ENCODE data around the gene ABCA7. TPM values are rescaled to one million over a fixed set of nuclear protein-coding genes. Genes with fewer than 3 reads are reported as not detected.

ABCA7 gene
- total RNA-seq, 1 experiment from 2014 or later = 18.2 TPM

DNA sequence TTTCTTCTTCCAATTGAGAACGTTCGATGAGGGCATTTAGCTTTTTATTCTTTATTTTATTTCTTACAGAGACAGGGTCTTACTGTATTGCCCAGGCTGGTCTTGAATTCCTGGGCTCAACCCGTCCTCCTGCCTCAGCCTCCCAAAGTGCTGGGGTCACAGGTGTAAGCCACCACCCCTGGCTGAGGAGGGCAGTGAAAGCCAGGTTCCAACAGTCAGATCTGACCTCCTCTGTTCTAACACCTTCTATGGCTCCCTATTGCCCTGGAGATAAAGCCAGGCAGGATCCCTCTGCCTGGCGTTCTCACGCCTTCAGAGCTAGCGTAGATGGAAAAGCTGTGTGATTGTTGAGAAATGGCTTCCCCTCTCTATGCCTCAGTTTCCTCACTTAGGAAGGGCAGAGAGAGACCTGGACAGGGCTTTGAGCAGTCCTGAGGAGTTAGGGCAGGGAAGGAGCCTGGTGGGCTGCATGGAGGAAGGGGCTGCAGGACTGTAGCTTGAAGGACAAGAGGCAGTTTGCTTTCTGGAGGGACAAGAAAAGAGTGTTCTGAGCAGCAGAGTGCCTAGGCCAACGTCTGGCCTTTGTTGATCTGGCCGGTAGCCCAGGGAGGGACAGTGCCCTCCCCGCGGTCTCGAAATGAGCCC, 32.6 kb downstream of the ABCA7 start:
- no peak for DNase-seq (ENCODE audit: unreplicated experiment)
- Mint-ChIP-seq H3K4me3 (ENCODE audit: unreplicated experiment) (no peak overlapping the region), H3K36me3 (ENCODE audit: insufficient read depth, unreplicated experiment) (peaks cover 6% of the 10 kb centered on the region), H3K9me3 (ENCODE audit: unreplicated experiment) (no peaks in the 10 kb centered on the region), H3K27me3 (ENCODE audit: insufficient read depth, unreplicated experiment) (no peaks in the 10 kb centered on the region), H3K27ac (ENCODE audit: low read depth, unreplicated experiment) (no peak overlapping the region), H3K4me1 (ENCODE audit: insufficient read depth, unreplicated experiment) (peaks cover 15% of the 10 kb centered on the region)
- intact Hi-C loops (cut with micrococcal nuclease) = no loop called here
- TF ChIP-seq, protein P1, sequence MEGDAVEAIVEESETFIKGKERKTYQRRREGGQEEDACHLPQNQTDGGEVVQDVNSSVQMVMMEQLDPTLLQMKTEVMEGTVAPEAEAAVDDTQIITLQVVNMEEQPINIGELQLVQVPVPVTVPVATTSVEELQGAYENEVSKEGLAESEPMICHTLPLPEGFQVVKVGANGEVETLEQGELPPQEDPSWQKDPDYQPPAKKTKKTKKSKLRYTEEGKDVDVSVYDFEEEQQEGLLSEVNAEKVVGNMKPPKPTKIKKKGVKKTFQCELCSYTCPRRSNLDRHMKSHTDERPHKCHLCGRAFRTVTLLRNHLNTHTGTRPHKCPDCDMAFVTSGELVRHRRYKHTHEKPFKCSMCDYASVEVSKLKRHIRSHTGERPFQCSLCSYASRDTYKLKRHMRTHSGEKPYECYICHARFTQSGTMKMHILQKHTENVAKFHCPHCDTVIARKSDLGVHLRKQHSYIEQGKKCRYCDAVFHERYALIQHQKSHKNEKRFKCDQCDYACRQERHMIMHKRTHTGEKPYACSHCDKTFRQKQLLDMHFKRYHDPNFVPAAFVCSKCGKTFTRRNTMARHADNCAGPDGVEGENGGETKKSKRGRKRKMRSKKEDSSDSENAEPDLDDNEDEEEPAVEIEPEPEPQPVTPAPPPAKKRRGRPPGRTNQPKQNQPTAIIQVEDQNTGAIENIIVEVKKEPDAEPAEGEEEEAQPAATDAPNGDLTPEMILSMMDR (IDR thresholded peaks at IDR 0.05; ENCODE audit: unreplicated experiment) = no peak
- BruUV-seq (replicated peaks) = no TSS peak
- POLR2A ChIA-PET = interaction anchor here (0.8 to 1.1 kb wide), 2 partner anchors 22 kb away, joined by 3 to 5 read pairs; no protein-coding TSS in a partner anchor
- CTCF ChIA-PET = interaction anchor here (0.6 to 1.5 kb wide), 4 partner anchors 8 to 1191 kb away, joined by 3 to 6 read pairs (median 4); no protein-coding TSS in a partner anchor

DNA sequence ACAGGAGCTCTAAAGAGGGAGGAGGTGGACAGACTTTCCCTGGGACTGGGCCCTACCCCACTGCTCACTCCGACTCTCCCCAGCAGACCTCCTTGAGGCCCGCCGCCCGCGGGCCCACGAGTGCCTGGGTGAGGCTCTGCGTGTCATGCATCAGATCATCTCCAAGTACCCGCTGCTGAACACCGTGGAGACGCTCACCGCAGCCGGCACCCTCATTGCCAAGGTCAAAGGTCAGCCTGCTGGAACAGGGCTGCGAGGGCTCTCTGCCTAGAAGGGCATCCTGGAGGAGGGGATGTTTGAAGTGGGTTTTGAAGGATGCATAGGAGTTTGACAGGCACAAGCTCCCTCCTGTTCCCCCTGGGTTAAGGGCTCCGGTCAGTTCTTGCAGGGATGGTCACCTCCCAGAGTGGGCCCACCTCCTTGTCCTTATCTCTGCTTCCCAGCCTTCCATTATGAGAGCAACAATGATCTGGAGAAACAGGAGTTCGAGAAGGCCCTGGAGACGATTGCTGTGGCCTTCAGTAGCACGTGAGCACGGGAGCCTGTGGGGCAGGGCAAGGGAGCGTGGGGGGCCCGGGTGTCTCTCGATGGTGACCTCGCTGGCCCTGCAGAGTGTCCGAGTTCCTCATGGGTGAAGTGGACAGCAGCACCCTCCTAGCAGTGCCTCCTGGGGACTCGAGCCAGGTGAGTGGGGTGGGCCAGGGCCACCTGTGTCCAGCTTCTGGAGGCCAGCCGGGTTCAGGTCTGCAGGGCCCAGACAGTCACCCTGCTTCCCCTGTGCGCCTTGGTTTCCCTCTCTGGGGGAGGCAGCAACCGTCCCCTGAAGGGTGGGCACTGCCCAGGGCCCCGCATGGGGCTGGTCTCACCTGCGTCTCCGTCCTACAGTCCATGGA, 33.4 kb downstream of the ABCA7 start:
- POLR2A ChIA-PET = interaction anchor here (1.1 to 4.2 kb wide), 2 partner anchors 8 to 21 kb away, joined by 5 to 20 read pairs; no protein-coding TSS in a partner anchor
- Mint-ChIP-seq H3K4me1 (ENCODE audit: insufficient read depth, unreplicated experiment) (peaks cover 15% of the 10 kb centered on the region), H3K36me3 (ENCODE audit: insufficient read depth, unreplicated experiment) (peaks cover 6% of the 10 kb centered on the region), H3K9me3 (ENCODE audit: unreplicated experiment) (no peaks in the 10 kb centered on the region), H3K27me3 (ENCODE audit: insufficient read depth, unreplicated experiment) (no peaks in the 10 kb centered on the region), H3K27ac (ENCODE audit: low read depth, unreplicated experiment) (no peak overlapping the region), H3K4me3 (ENCODE audit: unreplicated experiment) (no peak overlapping the region)
- TF ChIP-seq, protein P1 (IDR thresholded peaks at IDR 0.05; ENCODE audit: unreplicated experiment) = no peak
- DNase-seq (ENCODE audit: unreplicated experiment) = no peak
- BruUV-seq (replicated peaks) = no TSS peak
- intact Hi-C loops (cut with micrococcal nuclease) = no loop called here
- CTCF ChIA-PET = interaction anchor here (0.9 to 1.5 kb wide), 2 partner anchors 9 to 16 kb away, joined by 3 to 6 read pairs; no protein-coding TSS in a partner anchor

DNA sequence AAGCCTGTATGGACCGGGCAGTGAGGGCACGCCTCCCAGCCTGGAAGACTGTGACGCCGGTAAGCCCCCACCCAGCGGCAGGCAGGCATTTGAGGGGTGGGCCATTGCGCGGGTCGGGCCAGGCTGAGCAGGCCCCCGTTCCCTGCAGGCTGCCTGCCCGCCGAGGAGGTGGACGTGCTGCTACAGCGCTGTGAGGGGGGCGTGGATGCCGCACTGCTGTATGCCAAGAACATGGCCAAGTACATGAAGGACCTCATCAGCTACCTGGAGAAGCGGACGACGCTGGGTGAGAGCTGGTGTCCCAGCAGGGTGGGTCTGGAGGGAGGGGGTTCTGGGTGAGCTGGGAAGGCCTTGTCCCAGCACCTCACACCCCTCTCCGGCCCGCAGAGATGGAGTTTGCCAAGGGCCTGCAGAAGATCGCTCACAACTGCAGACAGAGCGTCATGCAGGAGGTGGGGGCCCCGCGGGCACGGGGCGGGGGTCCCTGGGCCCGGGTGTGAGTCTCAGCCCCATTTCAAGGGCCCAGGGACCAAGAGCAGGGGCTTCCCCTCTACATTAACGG, 34.1 kb downstream of the ABCA7 start:
- TF ChIP-seq, protein P1 (IDR thresholded peaks at IDR 0.05; ENCODE audit: unreplicated experiment) = no peak
- no peak overlapping the region for H3K27ac Mint-ChIP-seq (ENCODE audit: low read depth, unreplicated experiment)
- peaks cover under 1% of the 10 kb centered on the region for H3K36me3 Mint-ChIP-seq (ENCODE audit: insufficient read depth, unreplicated experiment)
- H3K4me3 Mint-ChIP-seq (ENCODE audit: unreplicated experiment) = no peak overlapping the region
- H3K27me3 Mint-ChIP-seq (ENCODE audit: insufficient read depth, unreplicated experiment) = no peaks in the 10 kb centered on the region
- intact Hi-C loops (cut with micrococcal nuclease) = no loop called here
- POLR2A ChIA-PET = interaction anchor here (0.6 to 4.2 kb wide), 10 partner anchors 9 to 441 kb away, joined by 3 to 20 read pairs (median 5); partner anchors contain the start of genes ABCA7, ATP5F1D, CNN2 and POLRMT
- no TSS peak for BruUV-seq (replicated peaks)
- H3K4me1 Mint-ChIP-seq (ENCODE audit: insufficient read depth, unreplicated experiment) = peaks cover 10% of the 10 kb centered on the region
- CTCF ChIA-PET = interaction anchor here (1.4 to 1.5 kb wide), 2 partner anchors 9 to 16 kb away, joined by 4 to 6 read pairs; no protein-coding TSS in a partner anchor
- no peak for DNase-seq (ENCODE audit: unreplicated experiment)
- H3K9me3 Mint-ChIP-seq (ENCODE audit: unreplicated experiment) = no peaks in the 10 kb centered on the region

Measured in MCF 10A (cell line).